SU-DHL-6 (cell line): Measurements from ENCODE around the gene PEX16.

Experiments
- EZH2phosphoT487 ChIP-seq: fragments of 200-600 bp; sonication (generic), shearing (Covaris generic); conservative IDR thresholded peaks from 2 replicates; pipeline ENCODE4 v1.6.1; 2018; ENCODE audit warnings: mild to moderate bottlenecking, antibody characterized with exemption, low read length, moderate library complexity, mixed read lengths
- TF ChIP-seq, protein P1 (sequence below): fragments of 200-600 bp; sonication (generic); IDR thresholded peaks from one replicate; pipeline ENCODE4 v1.5.1; 2017; ENCODE audit warnings: antibody characterized with exemption, mild to moderate bottlenecking, low read length, moderate library complexity; ENCODE audit not compliant: insufficient read depth, poor library complexity, severe bottlenecking

DNA sequence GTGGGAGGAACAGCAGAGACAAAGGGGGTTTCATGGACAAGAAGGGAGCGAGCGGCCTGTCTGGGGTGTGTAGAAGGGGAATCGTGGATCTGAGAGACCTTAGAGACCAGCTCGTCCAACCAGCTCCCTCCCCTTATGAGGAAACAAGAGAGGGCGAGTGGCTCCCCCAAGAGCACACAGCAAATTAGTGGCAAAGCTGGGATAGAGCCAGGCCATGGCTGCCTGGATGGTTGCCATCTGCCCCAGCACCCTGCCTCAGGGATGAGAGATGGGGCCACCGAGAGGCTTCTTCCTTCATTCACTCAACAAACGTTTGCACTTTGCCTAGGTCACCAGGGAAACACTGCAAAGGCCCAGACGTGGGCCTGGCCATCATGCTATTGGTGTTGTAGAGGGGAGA lies 28.1 kb downstream of the PEX16 start:
- TF ChIP-seq, protein P1, sequence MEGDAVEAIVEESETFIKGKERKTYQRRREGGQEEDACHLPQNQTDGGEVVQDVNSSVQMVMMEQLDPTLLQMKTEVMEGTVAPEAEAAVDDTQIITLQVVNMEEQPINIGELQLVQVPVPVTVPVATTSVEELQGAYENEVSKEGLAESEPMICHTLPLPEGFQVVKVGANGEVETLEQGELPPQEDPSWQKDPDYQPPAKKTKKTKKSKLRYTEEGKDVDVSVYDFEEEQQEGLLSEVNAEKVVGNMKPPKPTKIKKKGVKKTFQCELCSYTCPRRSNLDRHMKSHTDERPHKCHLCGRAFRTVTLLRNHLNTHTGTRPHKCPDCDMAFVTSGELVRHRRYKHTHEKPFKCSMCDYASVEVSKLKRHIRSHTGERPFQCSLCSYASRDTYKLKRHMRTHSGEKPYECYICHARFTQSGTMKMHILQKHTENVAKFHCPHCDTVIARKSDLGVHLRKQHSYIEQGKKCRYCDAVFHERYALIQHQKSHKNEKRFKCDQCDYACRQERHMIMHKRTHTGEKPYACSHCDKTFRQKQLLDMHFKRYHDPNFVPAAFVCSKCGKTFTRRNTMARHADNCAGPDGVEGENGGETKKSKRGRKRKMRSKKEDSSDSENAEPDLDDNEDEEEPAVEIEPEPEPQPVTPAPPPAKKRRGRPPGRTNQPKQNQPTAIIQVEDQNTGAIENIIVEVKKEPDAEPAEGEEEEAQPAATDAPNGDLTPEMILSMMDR = no peak
- TF ChIP-seq EZH2phosphoT487 = no peak
